ENCODE results near the gene EPHB1.

GRCh38 chr3:134941820-134942219, 146.8 kb downstream of the EPHB1 start:
- no peak for TF ChIP-seq POLR2A (IDR thresholded peaks at IDR 0.05; ENCODE audit: low read depth, low read length)
- no peak for TF ChIP-seq POLR2AphosphoS5 (IDR thresholded peaks at IDR 0.05; ENCODE audit: low read depth, low read length)
- TF ChIP-seq TAF1 (IDR thresholded peaks at IDR 0.05; ENCODE audit: low read depth, low read length) = no peak
- TF ChIP-seq PAX5 (IDR thresholded peaks at IDR 0.05; ENCODE audit: insufficient read depth, low read length, severe bottlenecking) = no peak
- no peak for TF ChIP-seq SPI1 (IDR thresholded peaks at IDR 0.05; ENCODE audit: low read depth, low read length)

All from GM12891 (cell line).